Panc1 (cell line): ENCODE results near the gene FMR1. TPM values are rescaled to one million over a fixed set of nuclear protein-coding genes. Genes with fewer than 3 reads are reported as not detected.

Source experiments
- ATAC-seq: fragments of 200-7000 bp; cut with Tn5 transposase; 2 replicates; pipeline ENCODE4 v1.9.1; 2020; ENCODE audit warnings: mild to moderate bottlenecking, moderate library complexity
- BruUV-seq: library from RNA; stranded (reverse); fragments of 400-500 nt; replicated peaks from 2 replicates; lab custom pipeline; 2021; lab: Mats Ljungman, UMichigan
- CTCF ChIA-PET: fragments of 300-600 bp; sonication (Branson Sonifier 250); formaldehyde crosslinking; loops from one replicate; lab custom pipeline; 2022; ENCODE audit warnings: antibody characterized with exemption; lab: Charles Lee
- POLR2A ChIA-PET: fragments of 300-600 bp; sonication (Branson Sonifier 250); formaldehyde crosslinking; loops from one replicate; lab custom pipeline; 2022; ENCODE audit warnings: antibody characterized with exemption; lab: Charles Lee
- DNase-seq: peaks from one replicate; pipeline ENCODE4 v3.0.0-alpha.2; 2010; ENCODE audit warnings: low read depth, low spot score
- H3K27ac ChIP-seq: 2 replicates; pipeline ENCODE4 v1.5.1; 2011; ENCODE audit warnings: mild to moderate bottlenecking, low read length, inconsistent platforms
- H3K27me3 ChIP-seq: fragments of 200-500 bp; sonication (Bioruptor generic); 2 replicates; pipeline ENCODE4 v1.6.0; 2014; ENCODE audit warnings: low read length, inconsistent platforms; ENCODE audit not compliant: control insufficient read depth, insufficient read depth
- H3K36me3 ChIP-seq: fragments of 200-500 bp; sonication (Bioruptor generic); 2 replicates; pipeline ENCODE4 v1.5.1; 2014; ENCODE audit warnings: inconsistent platforms, mild to moderate bottlenecking, low read length, moderate library complexity; ENCODE audit not compliant: control insufficient read depth, insufficient read depth
- H3K4me1 ChIP-seq: 2 replicates; pipeline ENCODE4 v1.5.1; 2011; ENCODE audit warnings: inconsistent platforms, mild to moderate bottlenecking, low read length, moderate library complexity; ENCODE audit not compliant: control insufficient read depth, insufficient read depth
- H3K4me3 ChIP-seq, 2 experiments: 2 replicates each; pipeline ENCODE4 v1.5.1; 2011 to 2012; ENCODE audit warnings: low read depth in 2 of 2, low read length in 2 of 2, mild to moderate bottlenecking in 2 of 2, inconsistent platforms in 1 of 2, moderate library complexity in 1 of 2
- H3K9me3 ChIP-seq: fragments of 200-500 bp; sonication (Bioruptor generic); 2 replicates; pipeline ENCODE4 v1.5.1; 2014; ENCODE audit warnings: low read depth, mild to moderate bottlenecking, inconsistent platforms, low read length, moderate library complexity; ENCODE audit not compliant: control insufficient read depth, insufficient read depth
- POLR2AphosphoS5 ChIP-seq: IDR thresholded peaks from 2 replicates; pipeline ENCODE4 v1.6.1; 2012; ENCODE audit warnings: mild to moderate bottlenecking, low read depth, low read length, moderate library complexity
- SIN3A ChIP-seq: IDR thresholded peaks from 2 replicates; pipeline ENCODE4 v1.6.1; 2012; ENCODE audit warnings: low read depth, mild to moderate bottlenecking, low read length, moderate library complexity, borderline replicate concordance; ENCODE audit not compliant: insufficient read depth
- TCF7L2 ChIP-seq: IDR thresholded peaks from 2 replicates; pipeline ENCODE4 v1.6.1; 2011; ENCODE audit warnings: mild to moderate bottlenecking, low read depth, low read length, inconsistent platforms
- in situ Hi-C: cut with HindIII; loops from 2 replicates; pipeline ENCODE4 v1.10.0; 2016; ENCODE audit warnings: low sequenced_read_pairs, low pct_unique_long_range_greater_than_20kb
- intact Hi-C: fragments of 100-400 bp; cut with micrococcal nuclease; formaldehyde crosslinking; loops from one replicate; pipeline ENCODE4 v1.10.0; 2022; ENCODE audit not compliant: unreplicated experiment
- total RNA-seq: library from RNA; stranded (reverse); gene quantifications from one replicate; pipeline ENCODE4 v1.2.1, GENCODE V29; 2021; ENCODE audit not compliant: unreplicated experiment
- TF ChIP-seq, protein P1 (sequence below): fragments of 450-650 bp; IDR thresholded peaks from 2 replicates; pipeline ENCODE4 v1.5.1; 2017; ENCODE audit warnings: mild to moderate bottlenecking
- TF ChIP-seq, protein P2 (sequence below), 2 experiments: IDR thresholded peaks; 2 replicates each; pipeline ENCODE4 v1.6.1; 2011 to 2012; ENCODE audit warnings: low read depth in 2 of 2, control low read depth in 1 of 2, low read length in 1 of 2, mild to moderate bottlenecking in 1 of 2, moderate library complexity in 1 of 2; ENCODE audit not compliant: insufficient read depth in 1 of 2

Gene FMR1
- total RNA-seq, 1 experiment from 2014 or later: 68.9 TPM

DNA sequence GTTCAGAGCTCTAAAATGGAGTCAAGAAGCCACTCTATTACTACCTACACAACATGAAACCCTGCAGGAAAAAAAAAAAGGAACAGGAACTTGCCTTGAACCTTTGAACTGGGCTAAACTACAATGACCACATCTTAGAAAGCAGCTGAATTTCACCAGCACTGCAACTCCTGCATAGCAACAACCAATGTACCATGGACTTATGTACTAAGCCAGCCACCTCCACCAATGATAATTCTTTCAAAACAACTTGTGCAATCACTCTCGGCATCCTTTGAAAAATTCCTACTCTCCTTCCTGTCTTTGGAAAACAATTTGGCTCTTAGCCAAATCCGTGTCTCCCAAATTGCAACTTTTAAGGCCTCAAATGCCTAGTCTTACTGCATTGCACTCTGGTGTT is 26.8 kb upstream of the FMR1 start:
- no peaks in the 10 kb centered on the region for H3K27me3 ChIP-seq
- ChIA-PET CTCF (no interaction called here), POLR2A (no interaction called here)
- H3K4me1 ChIP-seq: no peaks in the 10 kb centered on the region
- H3K9me3 ChIP-seq: no peaks in the 10 kb centered on the region
- BruUV-seq: no TSS peak
- no peak for TF ChIP-seq TCF7L2
- TF ChIP-seq, protein P1, sequence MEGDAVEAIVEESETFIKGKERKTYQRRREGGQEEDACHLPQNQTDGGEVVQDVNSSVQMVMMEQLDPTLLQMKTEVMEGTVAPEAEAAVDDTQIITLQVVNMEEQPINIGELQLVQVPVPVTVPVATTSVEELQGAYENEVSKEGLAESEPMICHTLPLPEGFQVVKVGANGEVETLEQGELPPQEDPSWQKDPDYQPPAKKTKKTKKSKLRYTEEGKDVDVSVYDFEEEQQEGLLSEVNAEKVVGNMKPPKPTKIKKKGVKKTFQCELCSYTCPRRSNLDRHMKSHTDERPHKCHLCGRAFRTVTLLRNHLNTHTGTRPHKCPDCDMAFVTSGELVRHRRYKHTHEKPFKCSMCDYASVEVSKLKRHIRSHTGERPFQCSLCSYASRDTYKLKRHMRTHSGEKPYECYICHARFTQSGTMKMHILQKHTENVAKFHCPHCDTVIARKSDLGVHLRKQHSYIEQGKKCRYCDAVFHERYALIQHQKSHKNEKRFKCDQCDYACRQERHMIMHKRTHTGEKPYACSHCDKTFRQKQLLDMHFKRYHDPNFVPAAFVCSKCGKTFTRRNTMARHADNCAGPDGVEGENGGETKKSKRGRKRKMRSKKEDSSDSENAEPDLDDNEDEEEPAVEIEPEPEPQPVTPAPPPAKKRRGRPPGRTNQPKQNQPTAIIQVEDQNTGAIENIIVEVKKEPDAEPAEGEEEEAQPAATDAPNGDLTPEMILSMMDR: no peak
- no peak for TF ChIP-seq POLR2AphosphoS5
- TF ChIP-seq SIN3A: no peak
- TF ChIP-seq, protein P2, sequence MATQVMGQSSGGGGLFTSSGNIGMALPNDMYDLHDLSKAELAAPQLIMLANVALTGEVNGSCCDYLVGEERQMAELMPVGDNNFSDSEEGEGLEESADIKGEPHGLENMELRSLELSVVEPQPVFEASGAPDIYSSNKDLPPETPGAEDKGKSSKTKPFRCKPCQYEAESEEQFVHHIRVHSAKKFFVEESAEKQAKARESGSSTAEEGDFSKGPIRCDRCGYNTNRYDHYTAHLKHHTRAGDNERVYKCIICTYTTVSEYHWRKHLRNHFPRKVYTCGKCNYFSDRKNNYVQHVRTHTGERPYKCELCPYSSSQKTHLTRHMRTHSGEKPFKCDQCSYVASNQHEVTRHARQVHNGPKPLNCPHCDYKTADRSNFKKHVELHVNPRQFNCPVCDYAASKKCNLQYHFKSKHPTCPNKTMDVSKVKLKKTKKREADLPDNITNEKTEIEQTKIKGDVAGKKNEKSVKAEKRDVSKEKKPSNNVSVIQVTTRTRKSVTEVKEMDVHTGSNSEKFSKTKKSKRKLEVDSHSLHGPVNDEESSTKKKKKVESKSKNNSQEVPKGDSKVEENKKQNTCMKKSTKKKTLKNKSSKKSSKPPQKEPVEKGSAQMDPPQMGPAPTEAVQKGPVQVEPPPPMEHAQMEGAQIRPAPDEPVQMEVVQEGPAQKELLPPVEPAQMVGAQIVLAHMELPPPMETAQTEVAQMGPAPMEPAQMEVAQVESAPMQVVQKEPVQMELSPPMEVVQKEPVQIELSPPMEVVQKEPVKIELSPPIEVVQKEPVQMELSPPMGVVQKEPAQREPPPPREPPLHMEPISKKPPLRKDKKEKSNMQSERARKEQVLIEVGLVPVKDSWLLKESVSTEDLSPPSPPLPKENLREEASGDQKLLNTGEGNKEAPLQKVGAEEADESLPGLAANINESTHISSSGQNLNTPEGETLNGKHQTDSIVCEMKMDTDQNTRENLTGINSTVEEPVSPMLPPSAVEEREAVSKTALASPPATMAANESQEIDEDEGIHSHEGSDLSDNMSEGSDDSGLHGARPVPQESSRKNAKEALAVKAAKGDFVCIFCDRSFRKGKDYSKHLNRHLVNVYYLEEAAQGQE (IDR thresholded peaks at IDR 0.05; ENCODE audit: insufficient read depth in 1 of 2, low read depth in 2 of 2, low read length in 1 of 2): no peak
- DNase-seq: no peak
- no peaks in the 10 kb centered on the region for H3K36me3 ChIP-seq
- H3K27ac ChIP-seq: no peak overlapping the region
- in situ Hi-C loops (no loop called here), intact Hi-C loops (no loop called here)
- no peak overlapping the region for H3K4me3 ChIP-seq
- ATAC-seq: no peak

DNA sequence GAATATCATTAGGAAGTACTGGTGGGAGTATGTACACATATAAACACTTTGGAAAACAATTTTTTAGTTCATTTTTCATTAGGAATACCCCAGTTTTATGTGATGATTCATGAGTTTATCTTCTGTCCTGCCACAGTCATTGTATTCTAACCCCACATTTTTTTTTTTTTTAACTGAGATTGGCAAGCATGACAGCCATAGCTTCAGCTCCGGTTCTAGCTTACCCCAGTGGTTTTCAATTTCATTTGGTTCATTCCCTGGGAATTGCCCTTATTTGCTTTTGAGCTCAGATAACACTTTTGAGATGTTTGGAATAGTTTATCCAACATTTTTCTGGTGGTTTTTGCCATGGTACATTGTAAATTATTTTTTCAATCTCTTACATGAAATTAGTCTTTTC is 21.0 kb upstream of the FMR1 start:
- Histone ChIP-seq H3K27me3 (no peaks in the 10 kb centered on the region), H3K27ac (no peak overlapping the region), H3K4me3 (no peak overlapping the region), H3K36me3 (no peaks in the 10 kb centered on the region), H3K4me1 (no peaks in the 10 kb centered on the region), H3K9me3 (no peaks in the 10 kb centered on the region)
- ATAC-seq (no peak), DNase-seq (no peak)
- in situ Hi-C loops: no loop called here
- intact Hi-C loops: no loop called here
- ChIA-PET POLR2A (no interaction called here), CTCF (no interaction called here)
- no TSS peak for BruUV-seq
- TF ChIP-seq POLR2AphosphoS5 (no peak), TCF7L2 (no peak)
- TF ChIP-seq, protein P1: no peak

DNA sequence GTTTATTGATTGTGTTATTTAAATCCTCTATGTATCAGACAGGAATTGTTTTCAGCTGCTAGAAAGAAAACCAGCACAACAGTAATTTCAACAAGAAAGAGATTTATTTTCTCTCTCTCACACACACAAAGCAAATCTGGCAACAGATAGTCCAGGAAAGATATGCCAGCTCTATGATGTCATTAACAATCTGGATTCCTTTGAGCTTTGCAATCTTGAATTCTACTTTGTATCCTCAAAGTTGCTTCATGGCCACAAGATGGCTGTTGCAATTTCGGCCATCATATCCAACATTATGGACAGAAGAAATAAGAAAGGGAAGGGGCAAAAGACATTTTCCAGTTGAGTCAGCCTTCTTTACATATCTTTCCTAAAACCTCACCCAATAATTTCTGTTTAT is 19.8 kb upstream of the FMR1 start:
- TF ChIP-seq TCF7L2 (no peak), SIN3A (no peak), POLR2AphosphoS5 (no peak)
- TF ChIP-seq, protein P2 (IDR thresholded peaks at IDR 0.05; ENCODE audit: insufficient read depth in 1 of 2, low read depth in 2 of 2, low read length in 1 of 2): no peak
- TF ChIP-seq, protein P1: no peak
- Histone ChIP-seq H3K4me3 (no peak overlapping the region), H3K36me3 (no peaks in the 10 kb centered on the region), H3K27me3 (no peaks in the 10 kb centered on the region), H3K27ac (no peak overlapping the region), H3K4me1 (no peaks in the 10 kb centered on the region), H3K9me3 (no peaks in the 10 kb centered on the region)
- BruUV-seq: no TSS peak
- intact Hi-C loops (no loop called here), in situ Hi-C loops (no loop called here)
- ATAC-seq: no peak
- CTCF ChIA-PET: no interaction called here
- no peak for DNase-seq
- POLR2A ChIA-PET: no interaction called here
